MM.1S (cell line): Measurements from ENCODE around the gene METTL1.

ENCODE experiments used
- EZH2 ChIP-seq: fragments of 300-600 bp; sonication (generic); optimal IDR thresholded peaks from 2 replicates; pipeline ENCODE3; 2017; ENCODE audit warnings: low read depth, mild to moderate bottlenecking, antibody characterized with exemption, low read length, mixed read lengths
- TF ChIP-seq, protein P1 (sequence below): fragments of 300-600 bp; sonication (generic); IDR thresholded peaks from 2 replicates; pipeline ENCODE4 v1.5.1; 2016; ENCODE audit warnings: antibody characterized with exemption, low read length, mixed read lengths

DNA sequence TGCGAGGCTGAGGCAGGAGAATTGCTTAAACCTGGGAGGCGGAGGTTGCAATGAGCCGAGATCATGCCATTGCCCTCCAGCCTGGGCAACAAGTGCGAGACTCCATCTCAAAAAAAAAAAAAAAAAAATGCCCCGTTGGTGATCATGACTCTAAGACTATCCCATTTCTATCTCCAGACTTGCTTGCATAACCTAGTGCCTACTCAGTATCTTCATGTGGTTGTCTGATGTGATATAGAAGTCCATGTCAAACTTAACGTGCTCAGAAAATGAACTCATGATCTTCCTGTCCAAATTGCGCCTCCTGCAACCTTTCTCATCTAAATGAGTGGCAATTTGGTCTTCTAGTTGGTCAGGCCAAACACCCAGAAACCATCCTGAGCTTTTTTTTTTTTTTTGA lies 6.0 kb upstream of the METTL1 start:
- TF ChIP-seq, protein P1, sequence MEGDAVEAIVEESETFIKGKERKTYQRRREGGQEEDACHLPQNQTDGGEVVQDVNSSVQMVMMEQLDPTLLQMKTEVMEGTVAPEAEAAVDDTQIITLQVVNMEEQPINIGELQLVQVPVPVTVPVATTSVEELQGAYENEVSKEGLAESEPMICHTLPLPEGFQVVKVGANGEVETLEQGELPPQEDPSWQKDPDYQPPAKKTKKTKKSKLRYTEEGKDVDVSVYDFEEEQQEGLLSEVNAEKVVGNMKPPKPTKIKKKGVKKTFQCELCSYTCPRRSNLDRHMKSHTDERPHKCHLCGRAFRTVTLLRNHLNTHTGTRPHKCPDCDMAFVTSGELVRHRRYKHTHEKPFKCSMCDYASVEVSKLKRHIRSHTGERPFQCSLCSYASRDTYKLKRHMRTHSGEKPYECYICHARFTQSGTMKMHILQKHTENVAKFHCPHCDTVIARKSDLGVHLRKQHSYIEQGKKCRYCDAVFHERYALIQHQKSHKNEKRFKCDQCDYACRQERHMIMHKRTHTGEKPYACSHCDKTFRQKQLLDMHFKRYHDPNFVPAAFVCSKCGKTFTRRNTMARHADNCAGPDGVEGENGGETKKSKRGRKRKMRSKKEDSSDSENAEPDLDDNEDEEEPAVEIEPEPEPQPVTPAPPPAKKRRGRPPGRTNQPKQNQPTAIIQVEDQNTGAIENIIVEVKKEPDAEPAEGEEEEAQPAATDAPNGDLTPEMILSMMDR, result no peak
- TF ChIP-seq EZH2, result no peak
